Melanocyte of skin (primary cell): ENCODE measurements around the gene ZNF735. TPM values are rescaled to one million over a fixed set of nuclear protein-coding genes. Genes with fewer than 3 reads are reported as not detected.

Source experiments
- total RNA-seq, 2 donors: library from RNA; depleted of rRNA; stranded (reverse); fragments of >200 nt; gene quantifications; 2 replicates each; pipeline ENCODE4 v1.2.3, GENCODE V29; 2012

ZNF735 gene
- total RNA-seq, result not detected

GRCh38 chr7:64206903-64207302 is at the start of gene ZNF735:
Gene ZNF735, plus strand, starts transcription at chr7:64207203. Its CDS starts 0 bp downstream, at chr7:64207203.

GRCh38 chr7:64228174-64228573 is 21.2 kb downstream of the ZNF735 start, which contains the start of gene ZNF679:
Gene ZNF679, plus strand, starts transcription at chr7:64228474. Its CDS starts 20,644 bp downstream, at chr7:64249118.

Other genes starting within 250 kb of the ZNF735 start
- not detected for gene ZNF722, start 208.4 kb upstream of the ZNF735 start, total RNA-seq
- not detected for gene ZNF727, start 161.8 kb upstream of the ZNF735 start, total RNA-seq
- gene ZNF679, start 21.3 kb downstream of the ZNF735 start, total RNA-seq, result not detected
- 10 to 100 TPM in 1 of 2 donors, 1 to 10 TPM in 1; 7.9 to 12.3 TPM for gene ZNF736, start 106.8 kb downstream of the ZNF735 start, total RNA-seq